GM19467 (cell line): ENCODE data around the gene RUFY4.

Source experiments
- ATAC-seq: cut with Tn5 transposase; IDR thresholded peaks from one replicate; pipeline ENCODE4 v1.9.1; 2021; ENCODE audit warnings: mild to moderate bottlenecking, moderate library complexity; ENCODE audit not compliant: unreplicated experiment

RUFY4 gene, protein sequence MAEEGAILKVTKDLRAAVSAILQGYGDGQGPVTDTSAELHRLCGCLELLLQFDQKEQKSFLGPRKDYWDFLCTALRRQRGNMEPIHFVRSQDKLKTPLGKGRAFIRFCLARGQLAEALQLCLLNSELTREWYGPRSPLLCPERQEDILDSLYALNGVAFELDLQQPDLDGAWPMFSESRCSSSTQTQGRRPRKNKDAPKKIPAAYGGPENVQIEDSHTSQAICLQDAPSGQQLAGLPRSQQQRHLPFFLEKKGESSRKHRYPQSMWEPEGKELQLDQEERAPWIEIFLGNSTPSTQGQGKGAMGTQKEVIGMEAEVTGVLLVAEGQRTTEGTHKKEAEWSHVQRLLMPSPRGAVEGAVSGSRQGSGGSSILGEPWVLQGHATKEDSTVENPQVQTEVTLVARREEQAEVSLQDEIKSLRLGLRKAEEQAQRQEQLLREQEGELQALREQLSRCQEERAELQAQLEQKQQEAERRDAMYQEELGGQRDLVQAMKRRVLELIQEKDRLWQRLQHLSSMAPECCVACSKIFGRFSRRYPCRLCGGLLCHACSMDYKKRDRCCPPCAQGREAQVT

DNA sequence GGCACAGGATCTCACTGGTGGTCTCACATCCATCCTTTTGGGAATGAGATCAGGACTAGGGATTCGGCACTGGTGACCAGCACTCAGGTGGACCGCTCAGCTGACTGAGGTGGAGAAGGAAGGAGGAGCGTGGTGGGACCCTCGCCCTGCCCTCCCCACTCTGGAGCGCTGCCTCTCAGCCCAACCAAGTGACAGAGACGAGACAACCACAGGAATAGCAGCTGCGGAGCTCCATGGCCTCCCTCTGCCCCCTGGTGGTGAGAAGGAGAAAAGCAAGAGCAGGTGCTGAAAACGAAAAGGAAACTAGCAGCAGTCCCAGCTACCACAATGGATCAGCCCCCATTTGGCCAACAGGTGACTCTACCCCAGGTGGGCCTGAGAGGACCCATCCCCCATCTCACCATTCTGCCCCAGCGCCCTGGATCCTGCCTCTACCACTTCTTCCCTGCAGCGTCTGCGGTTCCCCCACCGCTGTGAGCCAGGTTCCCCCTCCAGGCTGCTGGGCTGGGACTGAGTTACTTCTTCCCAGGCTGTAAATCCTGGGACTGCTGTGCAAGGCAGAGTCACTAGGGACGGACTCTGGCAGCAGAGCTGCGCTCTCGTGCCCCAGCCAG is at the start of gene RUFY4:
TSS of gene RUFY4 (plus strand) at position 533 of the 614 bp plus-strand sequence. CDS start 1,353 bp downstream, outside the sequence.
- ATAC-seq = peak; percentile 76

DNA sequence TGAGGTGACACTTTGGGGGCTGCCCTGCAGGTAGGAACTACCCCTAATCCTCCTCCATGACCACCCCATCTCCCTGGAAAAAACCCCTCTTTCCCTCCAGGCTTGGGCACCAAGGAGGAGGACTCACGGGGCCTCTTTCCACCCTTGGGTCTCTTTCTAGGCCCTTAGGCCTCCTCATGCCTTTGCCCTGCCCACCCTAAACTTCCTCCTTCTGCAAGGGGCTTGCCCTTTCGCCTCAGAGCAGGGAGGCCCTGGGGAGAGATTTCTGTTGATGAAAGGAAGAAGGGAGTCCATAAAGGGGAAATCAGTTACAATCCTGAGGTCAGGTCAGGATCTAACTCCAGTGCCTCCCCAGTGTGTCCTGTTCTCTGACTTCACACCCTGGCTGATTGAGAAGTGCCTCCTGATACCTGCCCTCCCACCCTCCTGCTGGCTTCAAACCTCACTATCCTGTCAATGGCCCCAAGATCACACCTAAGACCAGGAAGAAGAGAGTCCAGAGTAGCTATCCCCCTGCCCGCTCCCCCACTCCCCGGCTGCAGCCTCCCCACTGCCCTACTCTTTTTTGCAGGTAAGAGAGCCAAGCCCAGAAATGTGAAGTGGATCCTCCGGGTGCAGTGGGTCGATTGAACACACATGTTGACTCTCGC is 49.5 kb upstream of the RUFY4 start:
- no peak for ATAC-seq

GRCh38 chr2:218020281-218020680 is 48.8 kb upstream of the RUFY4 start:
- no peak for ATAC-seq

DNA sequence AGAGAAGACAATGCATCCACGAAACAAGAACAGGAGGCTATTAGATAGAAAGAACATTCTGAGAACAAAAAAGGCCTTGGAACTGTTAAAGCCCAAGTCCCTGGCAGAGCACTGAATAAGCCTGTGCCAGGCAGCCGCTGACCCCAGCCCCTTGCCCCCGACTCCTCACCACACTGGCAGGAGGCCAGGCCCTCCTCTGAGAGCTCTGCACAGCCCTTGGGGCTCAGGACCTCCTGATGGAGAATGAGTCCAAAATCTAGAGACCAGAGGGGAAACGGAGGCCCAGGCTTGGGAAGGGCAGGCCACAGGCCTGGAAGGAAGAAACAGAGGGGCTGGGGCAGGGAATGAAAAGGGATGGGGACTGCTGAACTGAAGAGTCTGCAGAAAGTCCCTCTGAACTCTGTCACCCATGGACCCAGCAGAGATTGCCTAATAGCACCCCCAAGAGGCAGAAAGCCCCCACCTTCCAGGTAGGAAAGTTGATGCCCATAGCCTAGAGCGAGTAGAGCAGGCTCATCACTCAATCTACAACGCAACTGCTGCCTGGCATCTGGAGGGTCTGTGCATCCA is 48.0 kb upstream of the RUFY4 start:
- no peak for ATAC-seq

DNA sequence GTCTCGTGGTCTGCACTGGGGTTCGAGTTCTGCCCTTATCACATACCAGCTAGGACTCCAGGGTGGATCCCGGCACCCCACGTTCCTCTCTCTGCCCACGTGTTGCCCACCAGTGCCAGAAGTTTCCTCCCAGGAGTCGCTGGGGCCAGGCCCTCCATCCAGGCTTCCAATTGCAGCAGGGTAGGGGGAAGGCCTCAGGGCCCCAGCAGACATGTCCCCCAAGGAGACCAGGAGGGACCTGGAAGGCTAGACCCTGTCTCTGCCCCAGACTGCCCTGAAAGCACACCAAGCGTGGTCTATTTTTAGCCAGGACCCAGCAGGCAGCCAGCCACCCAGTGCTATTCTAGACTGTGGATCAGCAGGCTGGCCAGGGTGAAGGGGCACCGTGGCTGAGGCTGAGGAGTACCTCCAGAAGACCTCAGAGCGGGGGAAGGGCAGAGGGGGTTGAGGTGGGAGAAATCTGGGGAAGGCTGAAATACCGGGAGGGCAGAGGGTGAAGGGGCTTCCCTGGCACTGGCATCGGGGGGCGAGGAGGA is 47.4 kb upstream of the RUFY4 start:
- ATAC-seq = no peak

- ATAC-seq = no peak
These were observed 46.8 kb upstream of the RUFY4 start for GRCh38 chr2:218022131-218022850.

GRCh38 chr2:218022851-218023530 is 46.1 kb upstream of the RUFY4 start:
- no peak for ATAC-seq

DNA sequence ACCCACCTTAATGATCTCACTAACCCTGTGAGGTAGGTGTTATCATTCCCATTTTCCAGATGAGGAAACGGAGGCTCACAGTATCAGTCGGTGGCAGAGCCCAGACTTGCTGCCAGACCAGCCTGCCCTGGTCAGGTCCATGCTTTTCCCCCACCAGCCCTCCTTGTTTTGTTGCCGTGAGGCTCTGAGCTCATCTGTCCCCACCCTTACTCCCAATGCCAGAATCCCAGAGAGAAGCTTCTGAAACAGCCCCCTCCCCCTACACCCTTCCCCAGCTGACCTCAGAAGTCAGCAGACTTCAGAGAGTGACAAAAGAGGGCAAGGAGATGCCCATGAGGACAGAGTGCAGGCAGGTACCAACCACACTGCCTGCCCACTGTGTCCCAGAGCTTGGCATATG is 45.4 kb upstream of the RUFY4 start:
- no peak for ATAC-seq

DNA sequence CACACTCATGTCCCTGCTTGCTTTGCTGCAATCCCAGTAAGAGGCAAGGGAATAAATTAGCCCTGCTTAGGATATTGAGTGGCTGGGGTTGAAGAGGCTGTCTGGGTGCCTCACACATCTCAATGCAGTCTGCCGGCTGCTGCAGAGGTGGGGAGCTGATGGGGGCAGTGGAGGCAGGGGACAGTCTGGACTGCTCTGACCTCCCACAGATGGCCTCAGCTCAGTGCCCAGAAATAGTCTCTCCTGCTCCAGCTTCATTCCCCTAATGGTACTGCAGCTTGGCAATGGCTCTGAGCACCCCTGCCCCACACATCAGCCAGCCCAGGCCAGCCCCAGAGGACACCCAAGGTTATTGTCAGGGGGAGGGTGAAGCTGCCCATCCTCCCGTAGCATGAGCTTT is 44.7 kb upstream of the RUFY4 start:
- ATAC-seq = no peak

GRCh38 chr2:218024871-218025270 is 44.2 kb upstream of the RUFY4 start:
- no peak for ATAC-seq

- ATAC-seq = no peak
These were observed 42.8 kb upstream of the RUFY4 start for GRCh38 chr2:218026244-218026643.

DNA sequence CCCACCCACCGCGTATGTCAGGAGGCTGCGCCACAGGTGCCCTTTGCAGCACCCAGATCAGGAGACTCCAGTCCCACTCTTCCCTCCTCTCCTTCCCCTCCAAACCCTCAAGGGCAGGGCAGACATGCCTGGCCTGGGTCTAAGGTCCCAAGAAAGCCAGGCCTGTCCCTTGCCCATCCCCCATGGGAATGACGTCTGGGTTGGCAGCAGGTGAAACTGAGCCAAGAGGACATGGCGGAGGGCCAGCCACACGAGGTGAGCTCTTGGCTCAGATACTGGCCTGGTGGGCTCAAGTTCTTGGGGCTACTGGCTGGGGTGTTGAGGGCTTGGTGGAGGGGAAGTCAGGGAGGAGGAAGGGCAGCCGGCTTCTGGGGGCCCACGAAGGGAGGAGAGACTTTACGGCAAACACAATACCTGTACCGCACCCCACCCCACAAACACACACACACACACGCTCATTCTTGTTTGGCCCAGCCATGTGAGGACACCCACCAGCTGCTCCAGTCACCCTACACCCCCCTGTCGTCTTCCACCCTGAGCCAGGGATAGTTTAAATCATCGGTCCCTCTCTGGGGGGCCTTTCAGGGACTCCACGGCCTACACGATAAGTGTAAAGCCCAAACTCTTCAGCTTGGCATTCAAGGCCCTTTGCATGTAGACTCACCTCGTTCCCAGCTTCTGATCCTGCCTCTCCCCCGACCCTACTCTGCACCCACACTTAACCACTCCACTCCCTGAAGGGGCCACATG is 42.2 kb upstream of the RUFY4 start:
- no peak for ATAC-seq

GRCh38 chr2:218027426-218028188 is 41.4 kb upstream of the RUFY4 start:
- ATAC-seq = no peak

- ATAC-seq = no peak
These were observed 40.9 kb upstream of the RUFY4 start for GRCh38 chr2:218028189-218028495.

DNA sequence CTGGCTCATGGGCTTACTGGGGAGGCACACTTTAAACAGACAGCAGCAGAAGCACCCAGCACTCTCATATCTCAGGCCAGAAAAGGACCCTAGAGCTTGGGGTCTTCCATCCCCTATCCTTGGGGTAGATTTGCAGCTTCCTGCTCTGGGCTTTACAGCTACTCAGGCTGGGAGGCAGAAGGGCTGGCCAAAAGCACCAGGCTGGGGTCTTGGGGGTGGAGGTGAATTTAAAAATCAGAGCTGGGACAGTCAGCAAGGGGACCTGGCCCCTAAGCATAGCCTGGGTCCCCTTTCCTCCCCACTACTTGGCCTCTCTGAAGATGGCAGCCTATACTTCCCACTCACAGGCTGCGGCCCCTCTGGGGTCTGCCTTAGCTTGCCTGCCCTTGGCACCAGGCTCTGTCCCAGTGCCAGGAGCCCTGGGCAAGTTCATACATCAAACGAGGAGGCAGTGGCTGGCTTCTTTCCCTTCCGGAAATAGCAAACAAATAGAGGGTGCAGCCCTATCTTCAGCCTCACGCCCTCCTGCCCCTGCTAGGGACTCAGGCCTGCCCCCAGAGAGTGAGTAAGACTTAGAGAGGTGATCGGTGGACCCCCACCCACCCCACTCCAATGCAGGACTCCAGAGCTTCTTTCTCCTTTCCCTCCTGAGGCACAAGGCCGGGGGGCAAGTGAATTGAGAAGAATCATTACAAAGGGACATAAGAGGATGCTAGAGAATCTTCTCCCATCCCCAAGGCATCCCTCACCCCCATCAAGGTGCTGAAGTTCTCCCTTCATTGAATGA is 40.3 kb upstream of the RUFY4 start:
- no peak for ATAC-seq

GRCh38 chr2:218029366-218030360 is 39.4 kb upstream of the RUFY4 start:
- no peak for ATAC-seq
